Measurements from ENCODE around the gene RBM7. TPM values are rescaled to one million over a fixed set of nuclear protein-coding genes. Genes with fewer than 3 reads are reported as not detected.

The RBM7 gene
- polyA plus RNA-seq, 1 donor (not counting 4 experiments of a cell fraction or from before 2014, with no cell fraction given): 38.2 TPM

DNA sequence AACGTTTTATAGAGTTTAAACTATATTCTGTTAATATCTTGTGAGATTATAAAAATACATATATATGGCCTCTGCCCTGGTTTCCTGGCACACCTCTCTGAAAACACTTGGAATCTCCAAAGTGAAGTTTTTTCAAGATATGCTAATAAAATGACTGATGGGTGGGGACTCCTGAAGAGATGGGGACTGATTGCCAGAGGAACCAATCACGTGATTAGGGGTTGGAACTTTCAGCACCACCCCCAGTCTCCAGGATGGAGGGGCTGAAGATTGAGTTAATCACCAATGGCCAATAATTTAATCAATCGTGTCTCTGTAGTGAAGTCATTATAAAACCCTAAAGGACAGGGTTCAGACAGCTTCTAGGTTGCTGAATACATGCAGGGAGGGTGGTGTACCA, 37.5 kb upstream of the RBM7 start:
- H3K9me1 ChIP-seq (ENCODE audit: control insufficient read depth, extremely low read depth, insufficient read depth, low read length): no peaks in the 10 kb centered on the region
- H3K27ac ChIP-seq (ENCODE audit: control insufficient read depth, insufficient read depth, low read length): no peak overlapping the region
- no peaks in the 10 kb centered on the region for H4K20me1 ChIP-seq (ENCODE audit: control insufficient read depth, extremely low read depth, insufficient read depth, low read length)
- H3K4me3 ChIP-seq (ENCODE audit: control insufficient read depth in 2 of 3, extremely low read depth in 1 of 3, insufficient read depth in 2 of 3, low read depth in 1 of 3, low read length in 3 of 3): no peak overlapping the region
- H3K4me1 ChIP-seq (ENCODE audit: control insufficient read depth, extremely low read depth, insufficient read depth, low read length): peaks cover 21% of the 10 kb centered on the region
- DNase-seq (ENCODE audit: low read depth, low spot score) (no peak), FAIRE-seq (no peak)
- H3K9ac ChIP-seq (ENCODE audit: control insufficient read depth, extremely low read depth, insufficient read depth, low read length): no peak overlapping the region
- no peak for TF ChIP-seq CTCF (optimal IDR thresholded peaks at IDR 0.05 in 1 of 3, IDR thresholded peaks at IDR 0.05 in 1 of 3, conservative IDR thresholded peaks at IDR 0.05 in 1 of 3; ENCODE audit: extremely low read depth in 1 of 3, insufficient read depth in 2 of 3, low read length in 3 of 3)
- no peak for TF ChIP-seq EZH2 (IDR thresholded peaks at IDR 0.05; ENCODE audit: low read length)
- no peak overlapping the region for H3K4me2 ChIP-seq (ENCODE audit: control insufficient read depth, extremely low read depth, insufficient read depth, low read depth, low read length)
- H2AFZ ChIP-seq (ENCODE audit: control insufficient read depth, low read length): no peak overlapping the region
- no peaks in the 10 kb centered on the region for H3K9me3 ChIP-seq (ENCODE audit: control insufficient read depth, low read depth, low read length)
- no peaks in the 10 kb centered on the region for H3K36me3 ChIP-seq (ENCODE audit: control insufficient read depth in 2 of 2, extremely low read depth in 1 of 2, insufficient read depth in 2 of 2, low read length in 2 of 2)
- no peaks in the 10 kb centered on the region for H3K79me2 ChIP-seq (ENCODE audit: control insufficient read depth, insufficient read depth, low read length)
- dilution Hi-C loops (cut with MboI; ENCODE audit: extremely low pct_ligation_motif_present, low sequenced_read_pairs): no loop called here
- no peaks in the 10 kb centered on the region for H3K27me3 ChIP-seq (ENCODE audit: control insufficient read depth, extremely low read depth, insufficient read depth, low read length)

DNA sequence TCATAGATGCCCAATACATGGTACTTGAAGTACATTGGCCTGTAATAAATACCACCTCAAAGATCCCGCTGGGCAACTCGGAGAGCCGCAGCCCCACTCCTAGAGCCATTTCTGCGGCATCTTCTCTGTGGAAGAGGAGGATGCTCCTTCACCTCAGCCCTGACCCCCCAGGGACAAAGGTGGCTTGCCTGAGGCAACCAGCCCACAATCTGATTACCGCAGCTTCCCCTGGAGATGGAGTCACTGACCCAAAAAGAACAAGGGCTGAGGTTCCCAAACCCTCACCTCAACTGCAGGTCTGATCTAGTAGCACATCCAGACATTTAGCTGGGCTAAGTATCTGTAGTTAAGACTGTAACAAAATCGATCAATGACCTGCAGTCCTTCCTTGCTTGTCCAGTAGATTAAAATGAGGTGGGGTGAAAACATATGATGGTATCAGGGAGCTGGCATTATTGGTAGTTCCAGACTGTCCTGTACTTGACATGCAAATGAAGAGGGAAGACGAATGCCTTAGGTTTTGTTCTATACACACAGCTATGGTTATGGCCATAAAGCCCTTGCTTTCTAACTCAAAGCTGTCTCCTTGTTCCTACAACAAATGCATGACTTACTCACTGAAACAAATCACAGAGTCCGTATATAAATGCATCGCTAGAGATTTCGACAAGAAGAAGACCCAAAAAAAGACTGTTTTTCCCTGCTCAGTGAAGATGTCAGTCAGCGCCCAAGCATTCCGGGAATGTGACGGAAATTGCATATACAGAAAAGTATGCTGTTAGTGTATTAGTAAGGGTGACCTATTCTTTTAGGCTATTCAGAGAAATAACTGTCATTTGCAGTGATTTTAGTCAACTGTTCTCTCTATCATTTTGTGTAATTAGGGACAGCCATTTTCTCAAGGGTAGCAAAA, 33.9 kb upstream of the RBM7 start:
- Histone ChIP-seq H4K20me1 (ENCODE audit: control insufficient read depth, extremely low read depth, insufficient read depth, low read length) (no peaks in the 10 kb centered on the region), H3K79me2 (ENCODE audit: control insufficient read depth, insufficient read depth, low read length) (no peaks in the 10 kb centered on the region), H2AFZ (ENCODE audit: control insufficient read depth, low read length) (no peak overlapping the region), H3K9me3 (ENCODE audit: control insufficient read depth, low read depth, low read length) (no peaks in the 10 kb centered on the region), H3K9me1 (ENCODE audit: control insufficient read depth, extremely low read depth, insufficient read depth, low read length) (no peaks in the 10 kb centered on the region), H3K36me3 (ENCODE audit: control insufficient read depth in 2 of 2, extremely low read depth in 1 of 2, insufficient read depth in 2 of 2, low read length in 2 of 2) (no peaks in the 10 kb centered on the region), H3K4me2 (ENCODE audit: control insufficient read depth, extremely low read depth, insufficient read depth, low read depth, low read length) (no peak overlapping the region), H3K9ac (ENCODE audit: control insufficient read depth, extremely low read depth, insufficient read depth, low read length) (no peak overlapping the region), H3K4me1 (ENCODE audit: control insufficient read depth, extremely low read depth, insufficient read depth, low read length) (peaks cover 9% of the 10 kb centered on the region), H3K27ac (ENCODE audit: control insufficient read depth, insufficient read depth, low read length) (no peak overlapping the region), H3K27me3 (ENCODE audit: control insufficient read depth, extremely low read depth, insufficient read depth, low read length) (no peaks in the 10 kb centered on the region), H3K4me3 (ENCODE audit: control insufficient read depth in 2 of 3, extremely low read depth in 1 of 3, insufficient read depth in 2 of 3, low read depth in 1 of 3, low read length in 3 of 3) (no peak overlapping the region)
- FAIRE-seq (peak; percentile 48), DNase-seq (ENCODE audit: low read depth, low spot score) (no peak)
- TF ChIP-seq EZH2 (IDR thresholded peaks at IDR 0.05; ENCODE audit: low read length) (no peak), CTCF (optimal IDR thresholded peaks at IDR 0.05 in 1 of 3, IDR thresholded peaks at IDR 0.05 in 1 of 3, conservative IDR thresholded peaks at IDR 0.05 in 1 of 3; ENCODE audit: extremely low read depth in 1 of 3, insufficient read depth in 2 of 3, low read length in 3 of 3) (no peak)
- dilution Hi-C loops (cut with MboI; ENCODE audit: extremely low pct_ligation_motif_present, low sequenced_read_pairs): no loop called here
